ENCODE results near the gene HS6ST3.

Gene HS6ST3

GRCh38 chr13:96274046-96274445 is 184.1 kb downstream of the HS6ST3 start:
- no peak overlapping the region for H3K4me3 ChIP-seq (replicated peaks; ENCODE audit: low read depth, low read length)
- no peak for TF ChIP-seq CTCF (IDR thresholded peaks at IDR 0.05; ENCODE audit: low read depth, low read length, missing control alignments)
- DNase-seq (ENCODE audit: extremely low read depth, low read depth), result no peak

GRCh38 chr13:96279904-96280303 is 190.0 kb downstream of the HS6ST3 start:
- TF ChIP-seq CTCF (IDR thresholded peaks at IDR 0.05; ENCODE audit: low read depth, low read length, missing control alignments), result no peak
- no peak for DNase-seq (ENCODE audit: extremely low read depth, low read depth)

GRCh38 chr13:96284971-96285370 is 195.1 kb downstream of the HS6ST3 start:
- TF ChIP-seq CTCF (IDR thresholded peaks at IDR 0.05; ENCODE audit: low read depth, low read length, missing control alignments), result no peak
- H3K4me3 ChIP-seq (replicated peaks; ENCODE audit: low read depth, low read length), result no peak overlapping the region

More at GRCh38 chr13:96279904-96280303, 190.0 kb downstream of the HS6ST3 start:
- H3K4me3 ChIP-seq (replicated peaks; ENCODE audit: low read depth, low read length), result no peak overlapping the region

GRCh38 chr13:96285729-96286128 is 195.8 kb downstream of the HS6ST3 start:
- H3K4me3 ChIP-seq (replicated peaks; ENCODE audit: low read depth, low read length), result no peak overlapping the region
- no peak for DNase-seq (ENCODE audit: extremely low read depth, low read depth)
- no peak for TF ChIP-seq CTCF (IDR thresholded peaks at IDR 0.05; ENCODE audit: low read depth, low read length, missing control alignments)

More at GRCh38 chr13:96284971-96285370, 195.1 kb downstream of the HS6ST3 start:
- no peak for DNase-seq (ENCODE audit: extremely low read depth, low read depth)

- H3K4me3 ChIP-seq (replicated peaks; ENCODE audit: low read depth, low read length), result no peak overlapping the region
- no peak for DNase-seq (ENCODE audit: extremely low read depth, low read depth)
- no peak for TF ChIP-seq CTCF (IDR thresholded peaks at IDR 0.05; ENCODE audit: low read depth, low read length, missing control alignments)
These were observed 205.3 kb downstream of the HS6ST3 start for GRCh38 chr13:96294930-96295881.

GRCh38 chr13:96297360-96297759 is 207.5 kb downstream of the HS6ST3 start:
- no peak for DNase-seq (ENCODE audit: extremely low read depth, low read depth)
- no peak overlapping the region for H3K4me3 ChIP-seq (replicated peaks; ENCODE audit: low read depth, low read length)
- TF ChIP-seq CTCF (IDR thresholded peaks at IDR 0.05; ENCODE audit: low read depth, low read length, missing control alignments), result no peak
